ENCODE measurements around the gene CLIP2. TPM values are rescaled to one million over a fixed set of nuclear protein-coding genes. Genes with fewer than 3 reads are reported as not detected.
"Not testable (repeated sequence)": the region's sequence is repeated elsewhere in the genome, so short reads cannot be mapped to it uniquely, and the experiment has no call there.

Gene CLIP2
- total RNA-seq, 4 donors from 2014 or later, result 84.5 to 157 (median 111) TPM

DNA sequence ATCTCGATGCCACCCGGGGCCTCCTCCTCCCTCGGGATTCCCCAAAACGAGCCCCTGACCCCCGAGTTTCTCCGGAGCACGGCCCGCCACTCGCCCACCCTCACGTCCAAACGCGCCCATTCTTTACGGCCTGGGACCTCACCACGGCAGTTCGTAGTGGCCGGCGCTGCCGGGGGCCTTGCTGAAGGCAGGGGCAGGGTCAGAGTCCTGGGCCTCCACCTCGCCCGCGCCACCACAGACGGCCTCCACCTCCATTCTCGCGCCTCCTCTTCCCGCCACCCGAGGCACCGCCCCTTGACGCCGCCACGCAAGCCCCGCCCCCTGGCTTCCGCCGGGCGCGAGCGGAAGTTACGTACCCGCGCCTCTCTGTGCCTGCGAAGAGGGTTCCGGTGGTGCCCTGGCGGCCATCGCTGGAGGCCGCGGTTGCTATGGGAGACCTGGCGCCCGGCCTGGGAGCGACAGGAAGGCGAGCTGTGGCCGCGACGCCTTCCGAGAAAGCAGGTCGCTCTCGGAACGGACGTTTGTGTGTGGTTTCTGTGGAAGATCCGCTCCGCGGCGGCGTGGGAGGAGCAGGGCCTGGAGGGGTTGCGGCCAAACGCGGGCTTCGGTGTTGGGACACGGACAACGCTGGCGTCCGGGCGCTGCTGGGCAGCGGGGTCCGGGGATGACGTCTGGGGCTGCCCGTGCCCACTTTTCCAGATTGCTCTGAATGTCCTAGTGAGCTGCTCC is 34.9 kb upstream of the CLIP2 start, which contains the start of gene RFC2:
Gene RFC2 (minus strand): TSS at position 271 of the 729 bp plus-strand sequence. CDS start 16 bp downstream, at position 255.
- peak; percentile 57 for TF ChIP-seq EP300 (IDR thresholded peaks at IDR 0.05; ENCODE audit: low read depth)
- peak; percentile 90 to 95 (median 93) for TF ChIP-seq POLR2AphosphoS5 (IDR thresholded peaks at IDR 0.05)
- TF ChIP-seq, protein P1, sequence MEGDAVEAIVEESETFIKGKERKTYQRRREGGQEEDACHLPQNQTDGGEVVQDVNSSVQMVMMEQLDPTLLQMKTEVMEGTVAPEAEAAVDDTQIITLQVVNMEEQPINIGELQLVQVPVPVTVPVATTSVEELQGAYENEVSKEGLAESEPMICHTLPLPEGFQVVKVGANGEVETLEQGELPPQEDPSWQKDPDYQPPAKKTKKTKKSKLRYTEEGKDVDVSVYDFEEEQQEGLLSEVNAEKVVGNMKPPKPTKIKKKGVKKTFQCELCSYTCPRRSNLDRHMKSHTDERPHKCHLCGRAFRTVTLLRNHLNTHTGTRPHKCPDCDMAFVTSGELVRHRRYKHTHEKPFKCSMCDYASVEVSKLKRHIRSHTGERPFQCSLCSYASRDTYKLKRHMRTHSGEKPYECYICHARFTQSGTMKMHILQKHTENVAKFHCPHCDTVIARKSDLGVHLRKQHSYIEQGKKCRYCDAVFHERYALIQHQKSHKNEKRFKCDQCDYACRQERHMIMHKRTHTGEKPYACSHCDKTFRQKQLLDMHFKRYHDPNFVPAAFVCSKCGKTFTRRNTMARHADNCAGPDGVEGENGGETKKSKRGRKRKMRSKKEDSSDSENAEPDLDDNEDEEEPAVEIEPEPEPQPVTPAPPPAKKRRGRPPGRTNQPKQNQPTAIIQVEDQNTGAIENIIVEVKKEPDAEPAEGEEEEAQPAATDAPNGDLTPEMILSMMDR (IDR thresholded peaks at IDR 0.05), result peak; percentile 24 to 90 (median 45)
- peak; percentile 82 for TF ChIP-seq POLR2A (IDR thresholded peaks at IDR 0.05)
- in situ Hi-C loops (cut with MboI; ENCODE audit: low pct_ligation_motif_present in 1 of 4, low pct_unique_long_range_greater_than_20kb in 1 of 4, low sequenced_read_pairs in 3 of 4), result no loop called here

GRCh38 chr7:74254858-74255379 is 34.3 kb upstream of the CLIP2 start:
- DNase-seq, result peak; percentile 29

More for the DNA sequence above, 34.9 kb upstream of the CLIP2 start, which contains the start of gene RFC2:
- H3K9me3 ChIP-seq, result no peaks in the 10 kb centered on the region
- DNase-seq, result peak; percentile 98
- 0% methylated on average over 46 of the region's 75 CpGs; no CpG with 5 or more reads in 1 of the 2 donors for WGBS, 2 donors (ENCODE audit: low coverage in 1 of 2)
- intact Hi-C loops (cut with DNase I; ENCODE audit: low total_unique reads), result no loop called here
- H3K4me1 ChIP-seq, result peaks cover 6 to 35% (median 22%) of the 10 kb centered on the region in 4 donors
- H3K4me3 ChIP-seq, result peak within 1 kb of the TSS; percentile 61 to 91 (median 69)
- H3K27me3 ChIP-seq, result no peaks in the 10 kb centered on the region
- peaks cover 0 to 9% (median 4%) of the 10 kb centered on the region in 4 donors for H3K36me3 ChIP-seq
- peak within 1 kb of the TSS; percentile 94 to 99 (median 97) for H3K27ac ChIP-seq

GRCh38 chr7:74255461-74255860 is 33.7 kb upstream of the CLIP2 start:
- WGBS, 2 donors (ENCODE audit: low coverage in 1 of 2), result 85 to 87% methylated on average over 6 of the region's 6 CpGs
- H3K27me3 ChIP-seq; H3K36me3 ChIP-seq; intact Hi-C loops (cut with DNase I; ENCODE audit: low total_unique reads); H3K9me3 ChIP-seq; DNase-seq; in situ Hi-C loops (cut with MboI; ENCODE audit: low pct_ligation_motif_present in 1 of 4, low pct_unique_long_range_greater_than_20kb in 1 of 4, low sequenced_read_pairs in 3 of 4): not testable (repeated sequence)
- Histone ChIP-seq H3K4me1 (peaks cover 6 to 35% (median 22%) of the 10 kb centered on the region in 4 donors), H3K4me3 (peak overlapping the region in 3 of 4 donors; percentile 61 to 91 (median 73)), H3K27ac (peak overlapping the region; percentile 94 to 99 (median 97))

More at GRCh38 chr7:74254858-74255379, 34.3 kb upstream of the CLIP2 start:
- intact Hi-C loops (cut with DNase I; ENCODE audit: low total_unique reads) (no loop called here), in situ Hi-C loops (cut with MboI; ENCODE audit: low pct_ligation_motif_present in 1 of 4, low pct_unique_long_range_greater_than_20kb in 1 of 4, low sequenced_read_pairs in 3 of 4) (no loop called here)
- Histone ChIP-seq H3K27me3 (no peaks in the 10 kb centered on the region), H3K27ac (peak overlapping the region; percentile 94 to 99 (median 97)), H3K4me1 (peaks cover 6 to 35% (median 22%) of the 10 kb centered on the region in 4 donors), H3K36me3 (peaks cover 0 to 5% (median 1%) of the 10 kb centered on the region in 4 donors), H3K9me3 (no peaks in the 10 kb centered on the region), H3K4me3 (peak overlapping the region; percentile 61 to 91 (median 69))
- WGBS, 2 donors (ENCODE audit: low coverage in 1 of 2), result 8% methylated on average over 19 of the region's 20 CpGs; no CpG with 5 or more reads in 1 of the 2 donors
- TF ChIP-seq POLR2A (IDR thresholded peaks at IDR 0.05) (no peak), EP300 (IDR thresholded peaks at IDR 0.05; ENCODE audit: low read depth) (no peak), POLR2AphosphoS5 (IDR thresholded peaks at IDR 0.05) (no peak)
- TF ChIP-seq, protein P1 (IDR thresholded peaks at IDR 0.05), result no peak

GRCh38 chr7:74256491-74257408 is 32.5 kb upstream of the CLIP2 start:
- WGBS, 2 donors (ENCODE audit: low coverage in 1 of 2), result 81 to 84% methylated on average over 8 to 12 of the region's 12 CpGs
- peak overlapping the region; percentile 13 to 98 (median 58) for H3K27ac ChIP-seq
- H3K4me3 ChIP-seq, result no peak overlapping the region
- no peak for DNase-seq
- peaks cover 6 to 35% (median 22%) of the 10 kb centered on the region in 4 donors for H3K4me1 ChIP-seq
- H3K27me3 ChIP-seq, result no peaks in the 10 kb centered on the region
- in situ Hi-C loops (cut with MboI; ENCODE audit: low pct_ligation_motif_present in 1 of 4, low pct_unique_long_range_greater_than_20kb in 1 of 4, low sequenced_read_pairs in 3 of 4) (no loop called here), intact Hi-C loops (cut with DNase I; ENCODE audit: low total_unique reads) (no loop called here)
- H3K9me3 ChIP-seq, result no peaks in the 10 kb centered on the region
- TF ChIP-seq POLR2AphosphoS5 (IDR thresholded peaks at IDR 0.05), result no peak
- no peak for TF ChIP-seq EP300 (IDR thresholded peaks at IDR 0.05; ENCODE audit: low read depth)
- no peak for TF ChIP-seq POLR2A (IDR thresholded peaks at IDR 0.05)
- TF ChIP-seq, protein P1 (IDR thresholded peaks at IDR 0.05), result no peak
- H3K36me3 ChIP-seq, result no peaks in the 10 kb centered on the region

Data from transverse colon (tissue), 4 donors.